B cell (primary cell): Measurements from ENCODE around the gene NFASC. TPM values are rescaled to one million over a fixed set of nuclear protein-coding genes. Genes with fewer than 3 reads are reported as not detected.

ENCODE experiments used
- ATAC-seq: fragments of 200-7000 bp; cut with Tn5 transposase; one replicate; pipeline ENCODE4 v1.10.0; 2021; ENCODE audit warnings: low read depth, mild to moderate bottlenecking, moderate number of reproducible peaks, moderate library complexity
- CTCF ChIA-PET: fragments of 350-600 bp; sonication (Branson Sonifier 250); formaldehyde crosslinking; loops from one replicate; lab custom pipeline; 2021; ENCODE audit warnings: antibody characterized with exemption, inconsistent platforms; lab: Charles Lee
- POLR2A ChIA-PET: fragments of 350-600 bp; sonication (Branson Sonifier 250); formaldehyde crosslinking; loops from one replicate; lab custom pipeline; 2021; ENCODE audit warnings: antibody characterized with exemption; lab: Charles Lee
- DNase-seq: peaks from one replicate; pipeline ENCODE4 v3.0.0; 2013
- H2AFZ ChIP-seq: 2 replicates; pipeline ENCODE4 v1.6.1; 2012; ENCODE audit warnings: mild to moderate bottlenecking, low read depth, low read length; ENCODE audit not compliant: insufficient read depth, poor library complexity, severe bottlenecking
- H3K27ac ChIP-seq, 2 donors: 1 replicate in 1 of 2; 2 replicates in 1 of 2; pipeline ENCODE4 v1.5.1; 2012 to 2013; ENCODE audit warnings: low read length in 2 of 2, mild to moderate bottlenecking in 2 of 2, moderate library complexity in 1 of 2
- H3K27me3 ChIP-seq, 4 experiments: fragments of 200-600 bp in 1 of 4; sonication (generic) in 1 of 4; replicated peaks in 1 of 4; 1 replicate in 2 of 4; 2 replicates in 2 of 4; pipeline versions ENCODE4 v1.6.1 to v1.7.0; 2013 to 2016; ENCODE audit warnings: low read length in 3 of 4, mild to moderate bottlenecking in 2 of 4, mixed read lengths in 1 of 4, moderate library complexity in 1 of 4; ENCODE audit not compliant: insufficient read depth in 4 of 4, control insufficient read depth in 3 of 4; ENCODE audit errors: control extremely low read depth in 1 of 4
- H3K36me3 ChIP-seq, 2 experiments: replicated peaks in 1 of 2; 1 replicate in 1 of 2; 2 replicates in 1 of 2; pipeline versions ENCODE4 v1.6.1 to v1.7.1; 2013; ENCODE audit warnings: low read length in 1 of 2; ENCODE audit not compliant: insufficient read depth in 2 of 2, control insufficient read depth in 1 of 2; ENCODE audit errors: control extremely low read depth in 1 of 2, extremely low read depth in 1 of 2
- H3K4me1 ChIP-seq, 2 donors: fragments of 200-600 bp in 1 of 2; sonication (generic) in 1 of 2; 1 replicate in 1 of 2; 2 replicates in 1 of 2; pipeline versions ENCODE4 v1.5.1 to v1.6.1; 2013 to 2017; ENCODE audit warnings: low read length in 2 of 2; ENCODE audit not compliant: control insufficient read depth in 2 of 2, insufficient read depth in 2 of 2
- H3K4me2 ChIP-seq: replicated peaks from 2 replicates; pipeline ENCODE3; 2012; ENCODE audit warnings: mild to moderate bottlenecking, low read depth, low read length; ENCODE audit not compliant: poor library complexity, severe bottlenecking
- H3K4me3 ChIP-seq, 5 experiments: fragments of 200-600 bp in 1 of 5; sonication (generic) in 1 of 5; 1 replicate in 3 of 5; 2 replicates in 2 of 5; pipeline versions ENCODE4 v1.5.1 to v1.7.0; 2011 to 2016; ENCODE audit warnings: low read length in 4 of 5, mild to moderate bottlenecking in 4 of 5, low read depth in 2 of 5, control low read depth in 1 of 5, moderate library complexity in 1 of 5; ENCODE audit not compliant: insufficient read depth in 1 of 5; ENCODE audit errors: control extremely low read depth in 1 of 5, extremely low read depth in 1 of 5
- H3K79me2 ChIP-seq: fragments of 200-600 bp; sonication (generic); one replicate; pipeline ENCODE4 v1.6.0; 2016; ENCODE audit warnings: low read length; ENCODE audit not compliant: control insufficient read depth, insufficient read depth
- H3K9ac ChIP-seq: fragments of 200-600 bp; sonication (generic); 2 replicates; pipeline ENCODE4 v1.6.1; 2017; ENCODE audit warnings: mild to moderate bottlenecking, low read length, moderate library complexity
- H3K9me3 ChIP-seq, 3 donors: one replicate each; pipeline versions ENCODE4 v1.6.1 to v1.7.1; 2013; ENCODE audit warnings: low read length in 2 of 3; ENCODE audit not compliant: control insufficient read depth in 2 of 3, insufficient read depth in 1 of 3; ENCODE audit errors: control extremely low read depth in 1 of 3
- H4K20me1 ChIP-seq: 2 replicates; pipeline ENCODE4 v1.6.0; 2012; ENCODE audit warnings: mild to moderate bottlenecking, low read length; ENCODE audit not compliant: insufficient read depth, control insufficient read depth, poor library complexity, severe bottlenecking
- H3K27ac Mint-ChIP-seq: one replicate; pipeline ENCODE4 v1.8.0; 2021; ENCODE audit warnings: mixed read lengths
- H3K27me3 Mint-ChIP-seq: one replicate; pipeline ENCODE4 v1.8.0; 2021; ENCODE audit warnings: mixed read lengths
- H3K4me1 Mint-ChIP-seq: one replicate; pipeline ENCODE4 v1.8.0; 2021; ENCODE audit warnings: mixed read lengths
- H3K4me3 Mint-ChIP-seq: one replicate; pipeline ENCODE4 v1.8.0; 2021; ENCODE audit warnings: mixed read lengths
- H3K9me3 Mint-ChIP-seq: one replicate; pipeline ENCODE4 v1.8.0; 2022; ENCODE audit warnings: mixed read lengths; ENCODE audit not compliant: insufficient read depth
- EZH2 ChIP-seq: IDR thresholded peaks from 2 replicates; pipeline ENCODE4 v1.6.1; 2012; ENCODE audit warnings: borderline replicate concordance, low read depth, mild to moderate bottlenecking, moderate library complexity, low read length; ENCODE audit not compliant: insufficient read depth, poor library complexity, severe bottlenecking
- WGBS: methylation state at CpG from one replicate; pipeline ENCODE4 v1.1.5; 2013; ENCODE audit warnings: missing lambda C conversion rate; ENCODE audit not compliant: insufficient coverage; 5-methylcytosine and 5-hydroxymethylcytosine counted together
- intact Hi-C: fragments of 100-400 bp; cut with micrococcal nuclease; formaldehyde crosslinking; loops from one replicate; pipeline ENCODE4 v1.10.0; 2022
- polyA plus RNA-seq: library from polyadenylated mRNA; depleted of rRNA; stranded (reverse); fragments of >200 nt; gene quantifications from 2 replicates; pipeline ENCODE4 v1.2.3, GENCODE V29; 2012
- total RNA-seq, 2 donors: library from RNA; stranded (reverse); fragments of 120-200 nt in 1 of 2; gene quantifications; 1 replicate in 1 of 2; 2 replicates in 1 of 2; pipeline versions ENCODE4 v1.2.3 to v1.2.4, GENCODE V29; 2013 to 2022
- TF ChIP-seq, protein P1 (sequence below): fragments of 200-600 bp; IDR thresholded peaks from one replicate; pipeline ENCODE4 v1.8.0; 2022; ENCODE audit warnings: antibody characterized with exemption, mild to moderate bottlenecking

Gene NFASC
- total and polyA plus RNA-seq, 2 donors (not counting 1 experiment from before 2014, with no cell fraction given): 0.06 to 0.39 TPM

GRCh38 chr1:204979891-204980649, 109.4 kb downstream of the NFASC start:
- no peaks in the 10 kb centered on the region for H3K79me2 ChIP-seq
- ATAC-seq (no peak), DNase-seq (no peak)
- peaks cover 27% of the 10 kb centered on the region for H3K4me1 Mint-ChIP-seq
- intact Hi-C loops: no loop called here
- no peak overlapping the region for H3K4me3 Mint-ChIP-seq
- H3K27ac Mint-ChIP-seq: no peak overlapping the region
- H3K9ac ChIP-seq: no peak overlapping the region
- H3K27me3 Mint-ChIP-seq: peaks cover 17% of the 10 kb centered on the region
- H3K4me2 ChIP-seq: no peak overlapping the region
- TF ChIP-seq EZH2: no peak
- TF ChIP-seq, protein P1, sequence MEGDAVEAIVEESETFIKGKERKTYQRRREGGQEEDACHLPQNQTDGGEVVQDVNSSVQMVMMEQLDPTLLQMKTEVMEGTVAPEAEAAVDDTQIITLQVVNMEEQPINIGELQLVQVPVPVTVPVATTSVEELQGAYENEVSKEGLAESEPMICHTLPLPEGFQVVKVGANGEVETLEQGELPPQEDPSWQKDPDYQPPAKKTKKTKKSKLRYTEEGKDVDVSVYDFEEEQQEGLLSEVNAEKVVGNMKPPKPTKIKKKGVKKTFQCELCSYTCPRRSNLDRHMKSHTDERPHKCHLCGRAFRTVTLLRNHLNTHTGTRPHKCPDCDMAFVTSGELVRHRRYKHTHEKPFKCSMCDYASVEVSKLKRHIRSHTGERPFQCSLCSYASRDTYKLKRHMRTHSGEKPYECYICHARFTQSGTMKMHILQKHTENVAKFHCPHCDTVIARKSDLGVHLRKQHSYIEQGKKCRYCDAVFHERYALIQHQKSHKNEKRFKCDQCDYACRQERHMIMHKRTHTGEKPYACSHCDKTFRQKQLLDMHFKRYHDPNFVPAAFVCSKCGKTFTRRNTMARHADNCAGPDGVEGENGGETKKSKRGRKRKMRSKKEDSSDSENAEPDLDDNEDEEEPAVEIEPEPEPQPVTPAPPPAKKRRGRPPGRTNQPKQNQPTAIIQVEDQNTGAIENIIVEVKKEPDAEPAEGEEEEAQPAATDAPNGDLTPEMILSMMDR: no peak
- no peak overlapping the region for H3K27ac ChIP-seq
- H3K27me3 ChIP-seq: peaks cover 0 to 22% (median 3%) of the 10 kb centered on the region in 4 experiments
- WGBS: 89% methylated on average over 10 of the region's 10 CpGs
- H3K9me3 ChIP-seq: peaks cover 0 to 3% (median 0%) of the 10 kb centered on the region in 3 donors
- POLR2A ChIA-PET: no interaction called here
- H3K4me3 ChIP-seq: no peak overlapping the region
- H4K20me1 ChIP-seq: no peaks in the 10 kb centered on the region
- H3K9me3 Mint-ChIP-seq: no peaks in the 10 kb centered on the region
- H2AFZ ChIP-seq: no peak overlapping the region
- H3K36me3 ChIP-seq: no peaks in the 10 kb centered on the region
- H3K4me1 ChIP-seq: peaks cover 32 to 37% of the 10 kb centered on the region in 2 donors
- CTCF ChIA-PET: interaction anchor here (0.5 to 9.2 kb wide), 9 partner anchors 9 to 542 kb away, joined by 3 to 110 read pairs (median 3); no protein-coding TSS in a partner anchor

DNA sequence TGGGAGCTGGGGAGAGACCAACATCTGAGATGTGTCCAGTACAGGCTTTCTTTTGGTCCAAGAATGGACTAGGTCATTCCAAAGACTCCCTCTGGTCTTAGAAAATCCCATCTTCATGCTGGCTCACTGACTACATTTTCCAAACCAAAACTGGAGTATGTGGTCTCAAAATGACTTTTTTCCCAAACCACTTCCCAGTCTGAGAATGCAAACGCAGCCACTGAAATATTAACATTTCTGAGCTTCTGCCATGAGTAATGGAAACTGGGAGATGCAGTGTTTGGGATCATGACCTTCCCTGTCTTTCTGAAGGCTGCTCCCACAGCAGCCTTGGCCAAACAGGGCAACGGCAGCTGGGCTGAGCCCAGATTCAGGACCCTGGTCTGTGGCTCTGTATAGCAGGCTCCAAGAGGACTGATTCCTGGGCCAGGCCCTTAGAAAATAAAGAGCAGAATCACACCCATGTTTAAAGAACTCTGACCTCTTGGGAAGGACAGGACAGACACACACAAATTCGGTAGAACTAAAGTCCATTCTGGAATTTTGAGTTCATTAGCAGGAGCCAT, 110.3 kb downstream of the NFASC start:
- Histone ChIP-seq H2AFZ (no peak overlapping the region), H3K9me3 (peaks cover 0 to 3% (median 0%) of the 10 kb centered on the region in 3 donors), H3K36me3 (no peaks in the 10 kb centered on the region), H3K4me3 (no peak overlapping the region), H3K4me2 (no peak overlapping the region), H3K4me1 (peaks cover 26 to 34% of the 10 kb centered on the region in 2 donors), H3K27ac (no peak overlapping the region), H3K79me2 (no peaks in the 10 kb centered on the region), H3K27me3 (peaks cover 0 to 20% (median 1%) of the 10 kb centered on the region in 4 experiments), H4K20me1 (no peaks in the 10 kb centered on the region), H3K9ac (no peak overlapping the region)
- intact Hi-C loops: no loop called here
- ChIA-PET CTCF (interaction anchor here (2.6 to 9.2 kb wide), 2 partner anchors 81 to 276 kb away, joined by 9 to 110 read pairs; no protein-coding TSS in a partner anchor), POLR2A (no interaction called here)
- DNase-seq (no peak), ATAC-seq (no peak)
- Mint-ChIP-seq H3K27me3 (peaks cover 17% of the 10 kb centered on the region), H3K4me3 (no peak overlapping the region), H3K27ac (no peak overlapping the region), H3K9me3 (no peaks in the 10 kb centered on the region), H3K4me1 (peaks cover 24% of the 10 kb centered on the region)
- TF ChIP-seq EZH2: no peak
- TF ChIP-seq, protein P1: no peak
- WGBS: 83% methylated on average over 1 of the region's 3 CpGs
